ENCODE data around the gene IFNL3. TPM values are rescaled to one million over a fixed set of nuclear protein-coding genes. Genes with fewer than 3 reads are reported as not detected.
A peak's percentile ranks its signal among the peaks of the same experiment; 100 is the strongest.

The IFNL3 gene
- total and polyA plus RNA-seq, 9 of the 15 experiments (the other 6 are each of a cell fraction or from before 2014, with no cell fraction given), result not detected

GRCh38 chr19:39254531-39255345 is 9.9 kb upstream of the IFNL3 start (continued):
- TF ChIP-seq, protein P1, sequence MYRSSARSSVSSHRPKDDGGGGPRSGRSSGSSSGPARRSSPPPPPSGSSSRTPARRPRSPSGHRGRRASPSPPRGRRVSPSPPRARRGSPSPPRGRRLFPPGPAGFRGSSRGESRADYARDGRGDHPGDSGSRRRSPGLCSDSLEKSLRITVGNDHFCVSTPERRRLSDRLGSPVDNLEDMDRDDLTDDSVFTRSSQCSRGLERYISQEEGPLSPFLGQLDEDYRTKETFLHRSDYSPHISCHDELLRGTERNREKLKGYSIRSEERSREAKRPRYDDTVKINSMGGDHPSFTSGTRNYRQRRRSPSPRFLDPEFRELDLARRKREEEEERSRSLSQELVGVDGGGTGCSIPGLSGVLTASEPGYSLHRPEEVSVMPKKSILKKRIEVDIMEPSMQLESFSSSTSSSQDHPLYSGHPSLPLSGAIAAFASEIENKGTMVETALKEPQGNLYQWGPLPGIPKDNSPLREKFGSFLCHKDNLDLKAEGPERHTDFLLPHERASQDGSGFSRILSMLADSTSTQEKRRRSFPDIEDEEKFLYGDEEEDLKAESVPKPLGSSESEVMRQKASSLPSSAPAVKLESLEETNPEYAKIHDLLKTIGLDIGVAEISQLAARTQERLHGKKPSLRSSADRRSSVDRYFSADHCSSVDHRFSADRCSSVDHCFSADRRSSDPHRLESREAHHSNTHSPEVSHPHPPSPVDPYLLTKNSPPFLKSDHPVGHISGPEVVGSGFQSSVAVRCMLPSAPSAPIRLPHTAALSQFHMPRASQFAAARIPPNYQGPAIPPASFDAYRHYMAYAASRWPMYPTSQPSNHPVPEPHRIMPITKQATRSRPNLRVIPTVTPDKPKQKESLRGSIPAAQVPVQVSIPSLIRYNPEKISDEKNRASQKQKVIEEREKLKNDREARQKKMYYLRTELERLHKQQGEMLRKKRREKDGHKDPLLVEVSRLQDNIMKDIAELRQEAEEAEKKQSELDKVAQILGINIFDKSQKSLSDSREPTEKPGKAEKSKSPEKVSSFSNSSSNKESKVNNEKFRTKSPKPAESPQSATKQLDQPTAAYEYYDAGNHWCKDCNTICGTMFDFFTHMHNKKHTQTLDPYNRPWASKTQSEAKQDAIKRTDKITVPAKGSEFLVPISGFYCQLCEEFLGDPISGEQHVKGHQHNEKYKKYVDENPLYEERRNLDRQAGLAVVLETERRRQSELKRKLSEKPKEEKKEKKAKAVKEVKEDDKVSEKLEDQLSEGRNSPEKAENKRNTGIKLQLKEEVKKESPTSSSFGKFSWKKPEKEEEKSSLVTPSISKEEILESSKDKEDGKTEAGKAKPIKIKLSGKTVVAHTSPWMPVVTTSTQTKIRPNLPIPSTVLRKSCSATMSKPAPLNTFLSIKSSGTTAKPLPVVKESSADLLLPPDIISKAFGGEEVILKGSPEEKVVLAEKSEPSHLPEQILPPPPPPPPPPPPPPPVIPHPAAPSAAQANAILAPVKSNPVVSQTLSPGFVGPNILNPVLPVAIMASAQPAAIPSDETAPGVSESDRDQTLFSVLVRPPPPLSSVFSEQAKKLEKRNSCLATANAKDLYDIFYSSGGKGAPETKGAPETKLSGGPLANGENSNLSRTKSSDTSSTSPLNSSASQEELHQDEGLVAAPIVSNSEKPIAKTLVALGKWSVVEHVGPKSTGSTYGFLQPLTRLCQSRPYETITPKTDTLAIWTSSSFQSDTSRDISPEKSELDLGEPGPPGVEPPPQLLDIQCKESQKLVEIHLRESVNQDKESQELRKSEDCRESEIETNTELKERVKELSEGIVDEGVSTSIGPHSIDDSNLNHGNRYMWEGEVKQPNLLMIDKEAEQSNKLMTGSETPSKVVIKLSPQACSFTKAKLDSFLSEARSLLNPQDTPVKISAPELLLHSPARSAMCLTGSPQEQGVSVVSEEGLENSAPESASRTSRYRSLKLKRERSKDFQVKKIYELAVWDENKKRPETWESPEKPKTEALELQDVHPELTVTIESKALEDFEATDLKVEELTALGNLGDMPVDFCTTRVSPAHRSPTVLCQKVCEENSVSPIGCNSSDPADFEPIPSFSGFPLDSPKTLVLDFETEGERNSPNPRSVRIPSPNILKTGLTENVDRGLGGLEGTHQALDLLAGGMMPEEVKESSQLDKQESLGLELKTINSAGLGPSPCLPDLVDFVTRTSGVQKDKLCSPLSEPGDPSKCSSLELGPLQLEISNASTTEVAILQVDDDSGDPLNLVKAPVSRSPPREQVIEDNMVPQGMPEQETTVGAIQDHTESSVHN (IDR thresholded peaks at IDR 0.05; ENCODE audit: borderline replicate concordance in 1 of 2, low read depth in 1 of 2), result peak in 1 of 2 experiments; percentile 47; a peak in 1 of 4 replicates
- TF ChIP-seq ZNF551 (CRISPR knock-in tag; IDR thresholded peaks at IDR 0.05), result no peak
- TF ChIP-seq MAZ (CRISPR knock-in tag; conservative IDR thresholded peaks at IDR 0.05 in 1 of 2, IDR thresholded peaks at IDR 0.05 in 1 of 2), result 0 out of 4 replicates have a peak, but pooled peaks of 1 of the 2 experiments have one; percentile 40
- no peak for TF ChIP-seq SMARCB1 (IDR thresholded peaks at IDR 0.05; ENCODE audit: insufficient read length, low read depth)
- no peak for TF ChIP-seq ZBTB5 (IDR thresholded peaks at IDR 0.05)
- 0 out of 2 replicates have a peak, but pooled peaks have one; percentile 52 for TF ChIP-seq ZBTB1 (CRISPR knock-in tag; IDR thresholded peaks at IDR 0.05; ENCODE audit: borderline replicate concordance, low read depth)
- TF ChIP-seq POU5F1 (IDR thresholded peaks at IDR 0.05; ENCODE audit: borderline replicate concordance, low read depth, low read length, partially characterized antibody), result no peak
- TF ChIP-seq, protein P2, sequence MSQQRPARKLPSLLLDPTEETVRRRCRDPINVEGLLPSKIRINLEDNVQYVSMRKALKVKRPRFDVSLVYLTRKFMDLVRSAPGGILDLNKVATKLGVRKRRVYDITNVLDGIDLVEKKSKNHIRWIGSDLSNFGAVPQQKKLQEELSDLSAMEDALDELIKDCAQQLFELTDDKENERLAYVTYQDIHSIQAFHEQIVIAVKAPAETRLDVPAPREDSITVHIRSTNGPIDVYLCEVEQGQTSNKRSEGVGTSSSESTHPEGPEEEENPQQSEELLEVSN (IDR thresholded peaks at IDR 0.05; ENCODE audit: borderline replicate concordance in 1 of 2, extremely low read depth in 1 of 2, insufficient read depth in 1 of 2, insufficient read length in 1 of 2, low read depth in 1 of 2, low read length in 1 of 2, poor library complexity in 1 of 2, severe bottlenecking in 1 of 2), result peak in 1 of 2 experiments; percentile 26
- peak; percentile 56; the same call in 1 of the 2 replicates for TF ChIP-seq ESRRA (IDR thresholded peaks at IDR 0.05; ENCODE audit: borderline replicate concordance, low read depth)
- TF ChIP-seq USF2 (CRISPR knock-in tag; IDR thresholded peaks at IDR 0.05), result no peak
- peak; percentile 85 for TF ChIP-seq POLR2A (conservative IDR thresholded peaks at IDR 0.05)
